Calu3 (cell line): ENCODE measurements around the gene RAB17. TPM values are rescaled to one million over a fixed set of nuclear protein-coding genes. Genes with fewer than 3 reads are reported as not detected.

Experiments
- BruUV-seq: library from RNA; stranded (reverse); fragments of 400-500 nt; replicated peaks from 2 replicates; lab custom pipeline; 2021; lab: Mats Ljungman, UMichigan
- CTCF ChIA-PET: fragments of 300-600 bp; sonication (Branson Sonifier 250); formaldehyde crosslinking; loops from one replicate; lab custom pipeline; 2022; ENCODE audit warnings: antibody characterized with exemption; lab: Charles Lee
- DNase-seq: peaks from one replicate; pipeline ENCODE4 v3.0.0; 2022
- H3K27ac Mint-ChIP-seq: one replicate; pipeline ENCODE4 v1.8.0; 2022; ENCODE audit warnings: mixed read lengths; ENCODE audit not compliant: unreplicated experiment
- H3K27me3 Mint-ChIP-seq: one replicate; pipeline ENCODE4 v1.8.0; 2022; ENCODE audit warnings: mixed read lengths; ENCODE audit not compliant: unreplicated experiment
- H3K36me3 Mint-ChIP-seq: one replicate; pipeline ENCODE4 v1.8.0; 2022; ENCODE audit warnings: mild to moderate bottlenecking, moderate library complexity, mixed read lengths; ENCODE audit not compliant: insufficient read depth, unreplicated experiment
- H3K4me1 Mint-ChIP-seq: one replicate; pipeline ENCODE4 v1.8.0; 2022; ENCODE audit warnings: mild to moderate bottlenecking, low read depth, mixed read lengths; ENCODE audit not compliant: unreplicated experiment
- H3K4me3 Mint-ChIP-seq: one replicate; pipeline ENCODE4 v1.8.0; 2022; ENCODE audit warnings: mild to moderate bottlenecking, low read depth, moderate library complexity, mixed read lengths; ENCODE audit not compliant: unreplicated experiment
- H3K9me3 Mint-ChIP-seq: one replicate; pipeline ENCODE4 v1.8.0; 2022; ENCODE audit warnings: low read depth, mixed read lengths; ENCODE audit not compliant: unreplicated experiment
- intact Hi-C: fragments of 100-400 bp; cut with micrococcal nuclease; formaldehyde crosslinking; loops from one replicate; pipeline ENCODE4 v1.10.0; 2022; ENCODE audit not compliant: unreplicated experiment
- total RNA-seq: library from RNA; stranded (reverse); gene quantifications from 2 replicates; pipeline ENCODE4 v1.2.3, GENCODE V29; 2022
- TF ChIP-seq, protein P1 (sequence below): fragments of 200-600 bp; IDR thresholded peaks from one replicate; pipeline ENCODE4 v1.8.0; 2022; ENCODE audit warnings: antibody characterized with exemption; ENCODE audit not compliant: unreplicated experiment

The RAB17 gene
- total RNA-seq, 1 experiment from 2014 or later, result 33.3 TPM

DNA sequence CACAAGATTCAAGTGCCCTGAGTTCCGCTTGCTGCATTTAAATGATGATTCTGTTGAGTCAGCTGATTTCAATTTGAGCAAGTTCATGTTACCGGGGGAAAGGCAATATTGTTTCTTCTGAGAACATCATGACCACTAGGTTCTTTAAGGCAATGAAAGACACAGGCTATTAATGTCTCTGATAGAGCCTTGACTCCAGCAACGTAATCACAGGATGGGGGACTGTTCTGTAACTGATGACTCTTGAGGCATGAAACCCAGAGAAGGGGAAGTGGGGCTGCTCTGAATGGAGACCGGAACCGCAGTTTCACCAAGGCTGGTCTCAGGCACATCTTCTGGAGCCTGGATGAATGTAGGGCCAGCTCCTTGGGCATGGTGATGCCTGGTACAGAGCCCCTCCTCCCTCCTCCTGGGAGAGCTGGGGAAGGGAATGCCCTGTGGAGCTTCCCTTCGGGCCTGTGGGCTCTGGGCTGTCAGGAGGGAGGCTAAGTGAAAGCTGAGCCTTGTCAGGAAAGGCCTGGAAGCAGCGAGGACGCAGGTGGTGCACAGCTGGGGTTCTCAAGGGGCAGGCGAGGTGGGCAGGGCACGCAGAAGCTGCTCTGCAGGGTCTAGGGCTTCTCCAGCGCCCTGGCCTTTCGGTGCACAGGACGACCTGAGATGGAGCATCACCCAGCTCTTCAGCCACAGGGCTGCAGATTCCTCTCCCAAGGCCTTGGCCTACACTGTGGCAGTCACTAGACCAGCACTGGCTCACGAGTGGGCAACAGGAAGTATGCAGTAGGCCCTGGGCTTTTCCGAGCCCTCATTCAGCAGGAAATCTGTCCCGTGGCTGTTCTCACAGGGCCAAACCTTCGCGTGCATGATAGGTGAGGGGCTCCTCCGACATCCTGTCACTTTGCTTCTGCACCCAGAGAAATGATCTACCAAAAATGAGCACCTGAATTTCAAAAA, 60.8 kb downstream of the RAB17 start:
- no peak overlapping the region for H3K4me3 Mint-ChIP-seq
- no peaks in the 10 kb centered on the region for H3K4me1 Mint-ChIP-seq
- no peak for DNase-seq
- intact Hi-C loops, result no loop called here
- no peaks in the 10 kb centered on the region for H3K36me3 Mint-ChIP-seq
- TF ChIP-seq, protein P1, sequence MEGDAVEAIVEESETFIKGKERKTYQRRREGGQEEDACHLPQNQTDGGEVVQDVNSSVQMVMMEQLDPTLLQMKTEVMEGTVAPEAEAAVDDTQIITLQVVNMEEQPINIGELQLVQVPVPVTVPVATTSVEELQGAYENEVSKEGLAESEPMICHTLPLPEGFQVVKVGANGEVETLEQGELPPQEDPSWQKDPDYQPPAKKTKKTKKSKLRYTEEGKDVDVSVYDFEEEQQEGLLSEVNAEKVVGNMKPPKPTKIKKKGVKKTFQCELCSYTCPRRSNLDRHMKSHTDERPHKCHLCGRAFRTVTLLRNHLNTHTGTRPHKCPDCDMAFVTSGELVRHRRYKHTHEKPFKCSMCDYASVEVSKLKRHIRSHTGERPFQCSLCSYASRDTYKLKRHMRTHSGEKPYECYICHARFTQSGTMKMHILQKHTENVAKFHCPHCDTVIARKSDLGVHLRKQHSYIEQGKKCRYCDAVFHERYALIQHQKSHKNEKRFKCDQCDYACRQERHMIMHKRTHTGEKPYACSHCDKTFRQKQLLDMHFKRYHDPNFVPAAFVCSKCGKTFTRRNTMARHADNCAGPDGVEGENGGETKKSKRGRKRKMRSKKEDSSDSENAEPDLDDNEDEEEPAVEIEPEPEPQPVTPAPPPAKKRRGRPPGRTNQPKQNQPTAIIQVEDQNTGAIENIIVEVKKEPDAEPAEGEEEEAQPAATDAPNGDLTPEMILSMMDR, result no peak
- CTCF ChIA-PET, result interaction anchor here (0.9 kb wide), 1 partner anchor 16 kb away, joined by 3 read pairs; no protein-coding TSS in a partner anchor
- H3K27ac Mint-ChIP-seq, result no peak overlapping the region
- no peaks in the 10 kb centered on the region for H3K27me3 Mint-ChIP-seq
- BruUV-seq, result no TSS peak
- no peaks in the 10 kb centered on the region for H3K9me3 Mint-ChIP-seq

DNA sequence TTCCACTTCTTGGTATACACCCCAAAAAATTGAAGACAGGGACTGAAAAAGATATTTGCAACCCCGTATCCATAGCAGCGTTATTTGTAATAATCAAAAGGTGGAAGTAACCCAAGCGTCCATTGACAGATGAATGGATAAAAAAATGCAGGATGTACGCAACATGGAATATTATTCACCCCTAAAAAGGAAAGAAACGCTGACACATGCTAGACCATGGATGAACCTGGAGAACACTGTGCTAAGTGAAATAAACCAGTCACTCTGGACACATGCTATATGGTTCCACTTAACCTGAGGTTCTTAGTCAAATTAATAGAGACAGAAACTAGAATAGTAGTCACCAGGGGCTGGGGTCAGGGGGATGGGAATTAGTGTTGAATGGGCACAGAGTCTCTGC, 62.8 kb downstream of the RAB17 start:
- BruUV-seq, result no TSS peak
- DNase-seq, result no peak
- no peaks in the 10 kb centered on the region for H3K36me3 Mint-ChIP-seq
- no peak overlapping the region for H3K4me3 Mint-ChIP-seq
- CTCF ChIA-PET, result no interaction called here
- TF ChIP-seq, protein P1, result no peak
- no peaks in the 10 kb centered on the region for H3K4me1 Mint-ChIP-seq
- no peak overlapping the region for H3K27ac Mint-ChIP-seq
- intact Hi-C loops, result no loop called here
- no peaks in the 10 kb centered on the region for H3K27me3 Mint-ChIP-seq
- no peaks in the 10 kb centered on the region for H3K9me3 Mint-ChIP-seq

DNA sequence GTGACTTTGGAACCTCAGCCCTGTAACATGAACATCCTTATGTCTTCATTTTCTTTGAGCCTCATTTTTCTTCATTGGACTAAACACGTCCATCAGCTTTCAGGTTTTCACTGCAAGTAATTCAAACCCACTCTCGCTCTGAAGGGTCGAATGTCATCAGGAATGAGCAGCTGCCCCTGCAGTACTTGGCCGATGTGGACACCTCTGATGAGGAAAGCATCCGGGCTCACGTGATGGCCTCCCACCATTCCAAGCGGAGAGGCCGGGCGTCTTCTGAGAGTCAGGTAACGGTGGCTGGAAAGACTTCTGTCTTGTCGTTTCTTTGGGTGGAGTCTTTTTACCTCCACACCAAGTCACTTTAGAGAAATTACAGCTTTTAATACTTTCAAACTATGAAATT, 63.3 kb downstream of the RAB17 start:
- Mint-ChIP-seq H3K27me3 (no peaks in the 10 kb centered on the region), H3K36me3 (no peaks in the 10 kb centered on the region), H3K27ac (no peak overlapping the region), H3K4me3 (no peak overlapping the region), H3K4me1 (no peaks in the 10 kb centered on the region), H3K9me3 (no peaks in the 10 kb centered on the region)
- intact Hi-C loops, result no loop called here
- CTCF ChIA-PET, result no interaction called here
- TF ChIP-seq, protein P1, result no peak
- DNase-seq, result no peak
- no TSS peak for BruUV-seq

DNA sequence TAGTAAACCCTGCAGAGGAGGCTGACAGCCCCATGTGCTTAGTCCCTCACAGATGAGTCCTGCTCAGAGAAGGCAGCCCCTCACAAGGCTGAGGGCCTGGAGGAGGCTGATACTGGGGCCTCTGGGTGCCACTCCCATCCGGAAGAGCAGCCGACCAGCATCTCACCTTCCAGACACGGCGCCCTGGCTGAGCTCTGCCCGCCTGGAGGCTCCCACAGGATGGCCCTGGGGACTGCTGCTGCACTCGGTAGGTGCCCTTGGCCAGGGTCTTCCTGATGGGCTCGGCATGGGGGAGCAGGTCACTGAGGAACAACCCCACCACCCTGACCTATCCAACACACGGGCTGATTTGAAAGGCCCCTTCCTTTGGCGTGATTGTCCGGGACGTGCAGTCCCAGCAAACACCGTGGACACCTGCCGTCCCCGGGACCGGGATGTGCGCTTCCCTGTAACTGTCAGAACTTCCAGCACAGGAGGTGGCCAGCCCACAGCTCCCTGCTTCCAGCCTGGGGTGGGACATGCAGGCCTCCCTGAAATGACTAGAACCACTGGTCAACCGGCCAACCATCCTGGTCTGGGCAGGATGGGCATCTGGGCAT, 64.9 kb downstream of the RAB17 start:
- no peak overlapping the region for H3K4me3 Mint-ChIP-seq

More for the DNA sequence above, 64.9 kb downstream of the RAB17 start:
- intact Hi-C loops, result no loop called here
- Mint-ChIP-seq H3K9me3 (no peaks in the 10 kb centered on the region), H3K36me3 (peaks cover 5% of the 10 kb centered on the region), H3K4me1 (no peaks in the 10 kb centered on the region), H3K27me3 (no peaks in the 10 kb centered on the region), H3K27ac (no peak overlapping the region)
- DNase-seq, result no peak
- CTCF ChIA-PET, result no interaction called here
- no TSS peak for BruUV-seq
- TF ChIP-seq, protein P1, result no peak
